Breast epithelium (tissue), 4 donors: Measurements from ENCODE around the gene RRP15. TPM values are rescaled to one million over a fixed set of nuclear protein-coding genes. Genes with fewer than 3 reads are reported as not detected.

Experiments
- DNase-seq, 2 donors: peaks; one replicate each; pipeline ENCODE4 v3.0.0-alpha.2; 2019; ENCODE audit warnings: low spot score in 2 of 2
- H3K27ac ChIP-seq, 2 donors: fragments of 200-600 bp; sonication (generic) in 1 of 2; one replicate each; pipeline ENCODE4 v1.5.1; 2016 to 2019; ENCODE audit warnings: mild to moderate bottlenecking in 1 of 2
- H3K27me3 ChIP-seq, 2 donors: fragments of 200-600 bp; sonication (generic) in 1 of 2; one replicate each; pipeline versions ENCODE4 v1.5.1 to v1.6.0; 2017 to 2019; ENCODE audit warnings: control low read depth in 1 of 2, mild to moderate bottlenecking in 1 of 2
- H3K36me3 ChIP-seq: fragments of 200-600 bp; one replicate; pipeline ENCODE4 v1.5.1; 2019
- H3K4me1 ChIP-seq, 2 donors: fragments of 200-600 bp; sonication (generic); one replicate each; pipeline ENCODE4 v1.5.1; 2016 to 2019; ENCODE audit warnings: control low read depth in 1 of 2
- H3K4me3 ChIP-seq, 3 donors: fragments of 200-600 bp; sonication (generic); 1 replicate in 2 of 3; 2 replicates in 1 of 3; pipeline ENCODE4 v1.5.1; 2016 to 2019; ENCODE audit warnings: mild to moderate bottlenecking in 3 of 3, moderate library complexity in 2 of 3
- H3K9me3 ChIP-seq, 2 donors: fragments of 200-600 bp; sonication (generic) in 1 of 2; one replicate each; pipeline ENCODE4 v1.5.1; 2016 to 2019; ENCODE audit warnings: control low read depth in 1 of 2
- POLR2A ChIP-seq: fragments of 450-650 bp; IDR thresholded peaks from one replicate; pipeline ENCODE4 v1.6.1; 2016; ENCODE audit warnings: antibody characterized with exemption, mild to moderate bottlenecking, moderate library complexity
- POLR2AphosphoS5 ChIP-seq, 3 donors: sonication (generic); formaldehyde crosslinking; IDR thresholded peaks; one replicate each; pipeline ENCODE4 v1.6.1; 2017; ENCODE audit warnings: antibody characterized with exemption in 3 of 3
- intact Hi-C: fragments of 100-400 bp; cut with DNase I; formaldehyde crosslinking; loops from one replicate; pipeline ENCODE4 v1.15.1; 2023; ENCODE audit warnings: low total_unique reads
- total RNA-seq, 3 donors: library from RNA; depleted of rRNA; stranded (reverse); fragments of >200 nt; gene quantifications; one replicate each; pipeline ENCODE4 v1.1.0, GENCODE V29; 2016
- TF ChIP-seq, protein P1 (sequence below), 3 donors: fragments of 450-650 bp; IDR thresholded peaks; one replicate each; pipeline ENCODE4 v1.5.1; 2016 to 2017; ENCODE audit warnings: antibody characterized with exemption in 3 of 3, mild to moderate bottlenecking in 3 of 3, moderate library complexity in 3 of 3

The RRP15 gene
- total RNA-seq, 3 donors from 2014 or later: 6.2 to 8.8 (median 7.8) TPM

DNA sequence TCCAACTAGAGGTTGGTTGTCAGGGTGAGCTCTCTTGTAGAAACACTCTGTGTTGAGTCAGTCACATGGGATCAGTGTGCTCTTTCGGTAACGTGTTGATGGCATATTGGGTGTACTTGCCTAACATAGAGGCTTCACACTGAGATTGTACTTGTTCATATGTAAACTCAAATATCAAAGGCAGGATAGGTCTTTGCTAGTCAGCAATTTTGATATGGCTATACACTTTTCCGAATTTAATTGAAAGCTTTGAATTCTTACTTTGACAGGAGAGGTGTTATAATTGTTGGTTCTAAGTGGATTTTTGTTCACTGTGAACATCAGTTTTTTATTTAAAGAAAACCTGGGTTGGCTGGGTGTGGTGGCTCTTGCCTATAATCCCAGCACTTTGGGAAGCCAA lies 43.7 kb downstream of the RRP15 start:
- H3K9me3 ChIP-seq: no peaks in the 10 kb centered on the region
- H3K36me3 ChIP-seq: no peaks in the 10 kb centered on the region
- H3K27ac ChIP-seq: no peak overlapping the region
- no peaks in the 10 kb centered on the region for H3K4me1 ChIP-seq
- intact Hi-C loops: no loop called here
- TF ChIP-seq POLR2AphosphoS5 (IDR thresholded peaks at IDR 0.05) (no peak), POLR2A (no peak)
- TF ChIP-seq, protein P1, sequence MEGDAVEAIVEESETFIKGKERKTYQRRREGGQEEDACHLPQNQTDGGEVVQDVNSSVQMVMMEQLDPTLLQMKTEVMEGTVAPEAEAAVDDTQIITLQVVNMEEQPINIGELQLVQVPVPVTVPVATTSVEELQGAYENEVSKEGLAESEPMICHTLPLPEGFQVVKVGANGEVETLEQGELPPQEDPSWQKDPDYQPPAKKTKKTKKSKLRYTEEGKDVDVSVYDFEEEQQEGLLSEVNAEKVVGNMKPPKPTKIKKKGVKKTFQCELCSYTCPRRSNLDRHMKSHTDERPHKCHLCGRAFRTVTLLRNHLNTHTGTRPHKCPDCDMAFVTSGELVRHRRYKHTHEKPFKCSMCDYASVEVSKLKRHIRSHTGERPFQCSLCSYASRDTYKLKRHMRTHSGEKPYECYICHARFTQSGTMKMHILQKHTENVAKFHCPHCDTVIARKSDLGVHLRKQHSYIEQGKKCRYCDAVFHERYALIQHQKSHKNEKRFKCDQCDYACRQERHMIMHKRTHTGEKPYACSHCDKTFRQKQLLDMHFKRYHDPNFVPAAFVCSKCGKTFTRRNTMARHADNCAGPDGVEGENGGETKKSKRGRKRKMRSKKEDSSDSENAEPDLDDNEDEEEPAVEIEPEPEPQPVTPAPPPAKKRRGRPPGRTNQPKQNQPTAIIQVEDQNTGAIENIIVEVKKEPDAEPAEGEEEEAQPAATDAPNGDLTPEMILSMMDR (IDR thresholded peaks at IDR 0.05): no peak
- H3K4me3 ChIP-seq: no peak overlapping the region
- no peak for DNase-seq
- no peaks in the 10 kb centered on the region for H3K27me3 ChIP-seq

DNA sequence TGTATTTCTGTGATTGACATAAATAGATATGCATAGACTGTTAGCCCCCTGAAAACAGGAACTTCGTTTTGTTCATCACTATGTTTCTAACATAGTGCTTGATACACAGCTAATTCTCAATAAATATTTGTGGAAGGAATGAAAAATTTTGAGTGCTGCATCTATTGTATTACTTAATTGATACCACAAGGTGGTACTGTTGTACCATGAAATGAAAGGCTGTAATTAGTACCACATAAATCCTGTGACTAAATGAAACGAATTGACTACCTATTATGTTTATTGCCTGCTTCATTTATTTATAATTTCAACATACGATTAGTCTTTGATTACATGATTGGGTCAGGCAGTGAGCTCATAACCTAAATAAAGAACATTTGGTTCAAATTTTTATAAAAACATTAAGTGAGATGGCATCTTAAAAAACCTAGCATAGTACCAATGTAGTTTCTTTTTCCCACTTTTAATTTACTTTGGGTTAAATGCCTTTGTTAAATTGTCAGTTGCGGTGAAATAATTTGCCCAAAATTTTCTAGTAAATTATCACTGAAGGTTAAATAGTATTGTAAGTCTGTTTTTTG lies 45.0 kb downstream of the RRP15 start:
- Histone ChIP-seq H3K36me3 (no peaks in the 10 kb centered on the region), H3K4me1 (no peaks in the 10 kb centered on the region), H3K27ac (no peak overlapping the region), H3K9me3 (no peaks in the 10 kb centered on the region), H3K27me3 (no peaks in the 10 kb centered on the region), H3K4me3 (no peak overlapping the region)
- intact Hi-C loops: no loop called here
- no peak for TF ChIP-seq POLR2A
- TF ChIP-seq, protein P1 (IDR thresholded peaks at IDR 0.05): peak; percentile 55 to 87 (median 71)
- no peak for DNase-seq

DNA sequence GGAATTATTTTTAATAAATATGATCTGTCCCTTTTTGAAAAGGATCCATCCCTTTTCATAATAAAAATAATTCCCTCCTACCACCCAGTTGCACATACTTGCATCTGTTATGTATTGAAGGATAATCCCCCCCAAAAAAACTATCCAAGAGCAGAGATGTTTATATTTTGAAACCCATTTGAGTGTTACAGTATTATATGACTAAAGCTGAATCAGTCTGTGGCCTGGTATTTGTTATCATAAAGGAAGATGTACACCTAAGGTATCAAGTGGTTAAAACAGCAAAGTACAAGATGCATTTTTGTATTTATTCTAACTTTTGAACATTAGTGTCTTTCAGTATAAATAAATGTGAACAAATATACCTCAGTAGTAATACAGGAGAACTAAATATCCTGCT lies 47.3 kb downstream of the RRP15 start:
- H3K4me3 ChIP-seq: no peak overlapping the region
- no peak for DNase-seq
- H3K4me1 ChIP-seq: no peaks in the 10 kb centered on the region
- intact Hi-C loops: no loop called here
- TF ChIP-seq, protein P1 (IDR thresholded peaks at IDR 0.05): no peak
- no peak for TF ChIP-seq POLR2AphosphoS5 (IDR thresholded peaks at IDR 0.05)
- TF ChIP-seq POLR2A: no peak
- no peak overlapping the region for H3K27ac ChIP-seq
- H3K9me3 ChIP-seq: no peaks in the 10 kb centered on the region
- no peaks in the 10 kb centered on the region for H3K27me3 ChIP-seq
- no peaks in the 10 kb centered on the region for H3K36me3 ChIP-seq

DNA sequence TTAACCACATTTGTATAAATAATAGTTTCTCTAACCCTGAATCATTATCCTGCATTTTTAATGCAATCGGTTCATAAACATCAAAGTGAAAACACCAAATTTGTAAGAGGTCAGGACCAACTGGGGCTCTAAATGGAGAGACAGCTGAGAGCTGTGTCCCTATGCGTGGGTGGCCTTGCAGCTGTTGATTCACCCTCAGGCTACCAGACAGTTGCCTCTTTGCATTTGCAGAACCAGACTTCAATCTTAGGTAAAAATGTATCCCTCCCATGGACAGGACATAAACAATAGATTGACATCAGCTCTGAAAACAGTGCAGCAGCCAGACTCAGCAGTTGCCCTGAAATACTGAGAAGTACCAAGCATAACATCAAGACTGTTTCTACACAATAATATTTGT lies 51.2 kb downstream of the RRP15 start:
- TF ChIP-seq, protein P1 (IDR thresholded peaks at IDR 0.05): no peak
- TF ChIP-seq POLR2A (no peak), POLR2AphosphoS5 (IDR thresholded peaks at IDR 0.05) (no peak)
- Histone ChIP-seq H3K27ac (no peak overlapping the region), H3K4me1 (no peaks in the 10 kb centered on the region), H3K36me3 (no peaks in the 10 kb centered on the region), H3K9me3 (no peaks in the 10 kb centered on the region), H3K27me3 (no peaks in the 10 kb centered on the region), H3K4me3 (no peak overlapping the region)
- no peak for DNase-seq
- intact Hi-C loops: no loop called here

DNA sequence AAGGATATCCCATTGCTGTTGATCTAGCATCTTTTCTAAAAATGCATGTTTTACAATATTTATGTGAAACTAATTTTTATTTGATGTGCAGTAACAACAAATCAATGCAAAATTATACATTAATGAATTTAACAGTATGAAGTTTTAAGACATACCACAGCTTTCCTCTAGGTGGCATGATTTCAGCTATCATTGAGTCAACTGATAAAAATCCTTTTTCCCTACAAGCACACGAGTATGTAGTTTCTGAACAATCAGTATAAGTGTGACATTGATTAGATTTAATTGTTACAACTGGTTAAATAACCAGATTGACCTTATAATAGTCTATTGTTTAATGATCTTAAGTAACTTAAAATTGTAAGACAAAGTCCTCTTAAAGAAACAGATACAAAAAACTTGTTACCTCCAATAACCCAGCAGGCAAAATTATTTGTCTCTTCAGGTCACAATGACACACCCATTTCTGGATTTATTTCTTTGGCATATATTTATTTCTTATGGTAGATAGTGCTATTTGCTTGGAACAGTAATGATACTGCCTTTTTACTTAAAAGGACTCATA lies 54.3 kb downstream of the RRP15 start:
- H3K27me3 ChIP-seq: no peaks in the 10 kb centered on the region
- no peaks in the 10 kb centered on the region for H3K36me3 ChIP-seq
- intact Hi-C loops: no loop called here
- DNase-seq: no peak
- H3K27ac ChIP-seq: no peak overlapping the region
- TF ChIP-seq, protein P1 (IDR thresholded peaks at IDR 0.05): peak in 2 of 3 donors; percentile 70 to 74
- TF ChIP-seq POLR2A (no peak), POLR2AphosphoS5 (IDR thresholded peaks at IDR 0.05) (no peak)
- no peak overlapping the region for H3K4me3 ChIP-seq
- no peaks in the 10 kb centered on the region for H3K9me3 ChIP-seq
- no peaks in the 10 kb centered on the region for H3K4me1 ChIP-seq
